GM03348 (cell line): Measurements from ENCODE around the gene GAS2L2.
"Not testable (repeated sequence)": the region's sequence is repeated elsewhere in the genome, so short reads cannot be mapped to it uniquely, and the experiment has no call there.

ENCODE experiments used
- DNase-seq: peaks from one replicate; pipeline ENCODE4 v3.0.0; 2012; ENCODE audit warnings: low spot score

Gene GAS2L2

GRCh38 chr17:35726953-35727460 is 26.0 kb downstream of the GAS2L2 start:
- no peak for DNase-seq

GRCh38 chr17:35726127-35726952 is 26.7 kb downstream of the GAS2L2 start:
- peak; percentile 89 for DNase-seq

- DNase-seq, result no peak
Measured at GRCh38 chr17:35725802-35726126, 27.3 kb downstream of the GAS2L2 start.

DNA sequence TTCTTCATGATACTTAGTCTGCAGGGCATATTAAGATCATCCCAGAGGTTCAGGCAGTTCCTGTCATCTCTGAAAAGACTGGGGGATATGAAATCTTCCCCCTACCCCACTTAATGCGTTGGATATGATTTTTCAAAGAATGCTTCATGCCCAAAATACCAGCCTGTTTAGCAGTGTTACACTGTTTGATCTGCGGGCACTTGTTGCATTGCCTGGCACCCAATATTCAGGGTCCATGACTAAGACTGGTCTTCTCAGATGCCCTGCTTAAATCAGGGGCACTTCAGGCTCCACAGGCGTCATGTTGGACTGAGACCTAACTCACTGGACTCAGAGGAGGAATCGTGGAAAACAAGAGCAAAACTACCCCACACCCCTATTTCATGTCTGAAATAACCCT is 28.0 kb downstream of the GAS2L2 start:
- no peak for DNase-seq

- DNase-seq, result no peak
Measured at GRCh38 chr17:35723735-35724134, 29.3 kb downstream of the GAS2L2 start.

- no peak for DNase-seq
Measured at GRCh38 chr17:35717475-35717874, 35.6 kb downstream of the GAS2L2 start.

- no peak for DNase-seq
Measured at GRCh38 chr17:35716897-35717465, 36.1 kb downstream of the GAS2L2 start.

- no peak for DNase-seq
Measured at GRCh38 chr17:35716173-35716572, 36.9 kb downstream of the GAS2L2 start.

DNA sequence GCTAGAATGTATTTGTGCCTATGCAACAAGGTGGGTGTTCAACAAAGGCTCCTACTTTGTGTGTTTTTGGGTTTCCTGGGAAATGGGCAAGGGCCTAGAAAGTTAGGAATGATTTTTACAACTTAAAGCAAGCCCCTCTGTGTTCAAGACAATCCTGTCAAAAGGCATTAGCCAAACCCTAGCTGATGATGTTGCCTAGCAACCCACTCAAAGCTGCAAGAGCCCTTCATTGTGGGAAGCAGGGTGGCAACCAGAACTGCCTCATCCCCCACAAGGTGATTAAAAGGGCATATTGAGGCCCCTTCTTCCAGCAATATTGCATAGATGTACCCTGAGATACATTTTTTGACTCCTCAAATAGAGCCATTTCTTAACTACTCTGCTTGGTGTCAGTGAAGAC is 37.6 kb downstream of the GAS2L2 start:
- no peak for DNase-seq

- DNase-seq, result no peak
Measured at GRCh38 chr17:35714988-35715387, 38.1 kb downstream of the GAS2L2 start.

DNA sequence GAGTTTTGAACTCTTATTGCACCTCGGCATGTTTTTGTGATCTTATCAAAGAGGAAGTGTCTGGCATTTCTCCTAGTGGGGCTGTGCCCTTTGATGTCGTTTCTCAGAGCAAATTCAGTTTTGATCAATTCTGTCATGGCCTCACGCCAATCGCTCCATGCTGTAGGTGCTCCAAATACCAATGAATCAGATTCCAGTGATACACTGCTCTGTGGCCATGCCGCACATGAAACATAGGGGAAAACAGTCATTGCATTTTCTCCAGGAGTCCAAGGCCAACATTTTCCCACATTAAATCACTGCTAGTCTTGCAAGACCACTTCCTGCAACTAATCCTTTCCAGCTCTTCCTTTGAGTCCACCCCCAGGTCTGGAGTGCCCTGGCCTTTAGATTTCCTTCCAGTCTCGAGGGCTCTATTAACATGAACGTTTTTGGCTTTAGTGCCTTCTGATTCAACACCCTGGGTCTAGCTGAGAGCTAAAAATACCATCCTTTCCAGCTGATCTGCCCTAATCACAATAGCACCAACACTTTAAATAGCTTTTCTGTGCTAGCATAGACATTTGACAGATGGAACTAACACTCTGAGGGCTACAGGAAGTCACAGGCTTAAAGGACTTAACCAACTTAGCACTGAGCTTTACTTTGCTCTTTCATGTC is 39.8 kb downstream of the GAS2L2 start:
- peak; percentile 80 for DNase-seq

GRCh38 chr17:35710950-35711349 is 42.1 kb downstream of the GAS2L2 start:
- no peak for DNase-seq

GRCh38 chr17:35709874-35710273 is 43.2 kb downstream of the GAS2L2 start:
- DNase-seq, result no peak

DNA sequence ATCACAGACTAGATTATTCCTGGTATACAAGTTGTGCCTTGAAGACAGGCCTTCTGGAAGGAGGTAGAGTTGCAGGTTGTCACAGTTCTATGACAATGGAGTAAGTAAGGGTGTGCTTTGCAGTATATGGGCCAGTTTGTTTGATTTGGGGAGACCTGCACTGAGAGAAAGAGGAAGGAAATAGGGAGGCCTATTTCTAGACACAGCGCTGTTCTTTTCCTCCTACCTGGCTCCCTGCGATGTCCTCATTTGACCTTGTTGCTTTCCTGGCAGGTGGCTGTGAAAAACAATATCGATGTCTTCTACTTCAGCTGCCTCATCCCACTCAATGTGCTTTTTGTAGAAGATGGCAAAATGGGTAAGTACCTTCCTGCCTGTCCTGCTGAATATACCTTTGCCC is 44.1 kb downstream of the GAS2L2 start:
- no peak for DNase-seq

GRCh38 chr17:35708149-35708548 is 44.9 kb downstream of the GAS2L2 start:
- DNase-seq, result no peak

DNA sequence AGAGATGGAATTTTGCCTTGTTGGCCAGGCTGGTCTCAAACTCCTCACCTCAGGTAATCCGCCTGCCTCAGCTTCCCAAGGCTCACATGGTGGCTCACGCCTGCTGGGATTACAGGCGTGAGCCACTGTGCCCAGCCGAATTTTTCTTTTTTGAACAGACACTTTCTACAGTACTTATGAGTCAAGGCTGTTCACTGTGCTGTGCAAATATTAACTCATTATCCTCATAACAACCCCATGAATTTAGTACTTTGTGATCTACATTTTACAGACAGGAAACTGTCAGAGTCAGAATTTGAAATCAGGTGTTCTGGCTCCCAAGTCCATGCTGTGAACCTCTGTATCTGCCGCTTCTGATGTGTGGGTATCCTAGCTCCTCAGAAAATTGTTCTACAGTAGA is 47.3 kb downstream of the GAS2L2 start:
- no peak for DNase-seq

- no peak for DNase-seq
Measured at GRCh38 chr17:35705230-35705629, 47.8 kb downstream of the GAS2L2 start.

DNA sequence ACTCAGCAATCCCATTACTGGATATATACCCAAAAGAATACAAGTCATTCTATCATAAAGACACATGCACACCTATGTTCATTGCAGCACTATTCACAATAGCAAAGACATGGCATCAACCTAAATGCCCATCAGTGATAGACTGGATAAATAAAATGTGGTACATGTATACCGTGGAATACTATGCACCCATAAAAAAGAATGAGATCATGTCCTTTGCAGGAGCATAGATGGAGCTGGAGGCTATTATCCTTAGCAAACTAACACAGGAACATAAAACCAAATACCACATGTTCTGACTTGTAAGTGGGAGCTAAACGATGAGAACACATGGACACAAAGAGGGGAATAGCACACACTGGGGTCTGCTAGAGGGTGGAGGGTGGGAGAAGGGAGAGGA is 49.7 kb downstream of the GAS2L2 start:
- DNase-seq, result not testable (repeated sequence)

- DNase-seq, result no peak
Measured at GRCh38 chr17:35701491-35701890, 51.5 kb downstream of the GAS2L2 start.

DNA sequence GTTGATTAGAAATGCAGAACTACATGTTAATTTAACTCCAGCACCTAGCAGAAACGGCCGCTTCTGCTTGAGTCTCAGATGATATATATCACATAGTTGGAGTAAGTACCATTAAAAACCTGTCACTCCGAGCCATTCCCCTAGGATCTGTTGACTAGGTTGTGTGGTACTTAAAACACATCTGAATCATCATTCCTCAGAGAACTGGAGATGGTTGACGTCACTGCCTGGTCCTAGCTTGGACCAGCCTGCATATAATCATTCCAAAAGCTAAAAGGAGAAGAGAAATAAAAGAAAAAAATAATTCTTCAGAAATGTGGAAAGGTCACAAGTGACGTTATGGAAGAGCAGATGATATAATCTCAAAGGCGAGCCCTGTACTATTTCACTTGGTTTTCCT is 52.9 kb downstream of the GAS2L2 start:
- DNase-seq, result peak; percentile 9

DNA sequence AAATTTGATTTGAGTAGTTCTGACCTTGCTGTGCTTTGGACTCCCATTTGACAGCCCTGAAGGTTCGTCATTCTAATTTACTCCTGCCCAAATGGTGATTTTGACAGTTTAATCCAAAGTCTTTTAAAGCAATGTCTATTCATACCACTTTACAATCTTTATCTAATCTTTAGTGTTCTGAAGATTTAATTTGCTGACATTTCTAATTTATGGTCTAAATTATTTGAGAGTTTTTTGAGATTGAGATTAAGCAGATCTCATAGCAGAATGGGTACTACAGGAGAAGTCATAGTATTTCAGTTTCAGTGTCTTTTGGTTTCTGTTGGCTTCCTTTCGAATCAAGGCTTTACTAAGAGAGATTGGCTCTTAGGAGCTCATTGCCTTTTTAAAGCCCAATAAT is 54.2 kb downstream of the GAS2L2 start:
- DNase-seq, result no peak

DNA sequence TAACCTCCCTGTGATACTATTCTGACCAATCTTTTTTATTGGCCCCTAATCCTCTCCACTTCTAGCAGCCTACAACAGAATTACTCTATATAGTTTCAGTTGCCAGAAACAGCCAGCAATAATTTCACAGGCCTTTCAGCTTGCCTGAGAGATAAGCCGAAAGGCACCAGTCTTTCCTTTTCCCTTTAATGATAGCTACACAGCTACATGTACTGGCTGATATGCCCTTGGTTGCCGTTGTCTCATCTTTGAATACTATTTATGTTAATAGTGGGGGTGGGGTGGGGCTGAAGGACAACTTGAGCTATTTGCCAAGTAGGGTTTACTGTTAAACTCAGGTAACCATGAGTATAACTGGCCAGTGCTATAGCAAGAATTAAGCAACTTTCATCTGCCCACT is 57.4 kb downstream of the GAS2L2 start:
- no peak for DNase-seq

- no peak for DNase-seq
Measured at GRCh38 chr17:35694906-35695305, 58.1 kb downstream of the GAS2L2 start.
